GM10266 (cell line): ENCODE measurements around the gene NOS3.

Experiments
- DNase-seq: peaks from one replicate; pipeline ENCODE4 v3.0.0; 2012; ENCODE audit errors: extremely low spot score
- CTCF ChIP-seq: IDR thresholded peaks from 2 replicates; pipeline ENCODE4 v1.5.1; 2012; ENCODE audit warnings: mild to moderate bottlenecking, low read depth; ENCODE audit not compliant: control insufficient read depth, insufficient read depth; ENCODE audit errors: missing control alignments

Gene NOS3

DNA sequence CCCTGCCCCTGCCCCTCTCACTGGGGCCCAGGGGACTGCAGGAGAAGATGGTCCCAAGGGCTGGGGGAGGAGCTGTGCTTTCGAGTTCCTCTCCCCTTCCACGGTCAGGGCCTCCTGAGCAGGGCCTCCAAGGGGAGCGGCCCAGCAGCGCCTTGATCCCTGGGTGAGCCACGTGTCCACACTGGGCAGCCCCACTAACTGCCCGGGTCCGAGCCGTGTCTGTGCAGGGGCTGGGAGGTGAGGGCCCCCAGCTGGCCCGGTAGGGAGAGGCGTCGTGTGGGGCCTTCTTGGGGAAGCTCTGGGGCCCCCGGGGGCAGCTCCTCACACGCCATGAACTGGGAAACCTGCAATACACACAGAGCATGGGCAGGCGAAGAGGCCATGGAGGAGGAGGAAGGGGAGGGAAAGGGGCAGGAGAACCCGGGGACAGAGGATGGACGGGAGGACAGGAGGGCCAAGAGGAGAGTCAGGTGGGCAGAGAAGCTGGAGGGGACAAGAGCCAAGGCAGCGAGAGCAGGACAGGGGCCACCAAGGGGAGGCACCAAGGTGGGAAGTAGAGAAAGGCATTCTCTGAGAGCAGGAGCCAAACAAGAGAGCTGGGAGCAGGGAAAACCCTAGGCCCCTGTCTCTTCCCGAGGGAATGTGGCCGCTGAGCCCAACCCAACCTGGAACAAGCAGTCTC lies 45.5 kb upstream of the NOS3 start:
- no peak for DNase-seq
- no peak for TF ChIP-seq CTCF

GRCh38 chr7:150945853-150946420 lies 44.9 kb upstream of the NOS3 start:
- no peak for DNase-seq
- TF ChIP-seq CTCF, result no peak

GRCh38 chr7:150946421-150947240 lies 44.2 kb upstream of the NOS3 start:
- DNase-seq, result no peak
- TF ChIP-seq CTCF, result no peak

DNA sequence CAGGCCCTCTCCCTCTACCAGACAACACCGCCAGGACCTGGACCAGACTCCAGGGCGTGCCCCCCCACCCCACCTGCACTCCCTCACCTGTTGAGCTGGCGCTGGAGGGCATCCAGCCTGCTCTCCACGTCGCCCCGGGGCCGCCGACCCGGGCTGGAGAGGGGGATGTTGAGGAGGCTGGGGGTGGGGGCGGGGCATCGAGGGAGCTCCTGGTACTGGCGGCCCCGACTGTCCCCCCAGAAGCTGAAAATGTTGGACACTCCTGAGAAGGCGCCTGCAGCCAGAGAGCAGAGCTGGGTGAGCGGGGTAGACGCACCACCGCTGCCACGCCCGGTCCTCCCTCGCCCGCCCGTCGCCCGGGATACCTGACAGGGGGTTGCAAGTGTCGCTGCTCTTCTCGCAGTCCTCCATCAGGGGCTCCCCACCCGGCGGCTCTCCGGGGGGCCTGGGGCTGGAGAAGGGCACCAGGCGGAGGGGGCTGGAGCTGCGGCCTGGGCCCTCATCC lies 43.5 kb upstream of the NOS3 start:
- TF ChIP-seq CTCF, result no peak
- DNase-seq, result no peak

DNA sequence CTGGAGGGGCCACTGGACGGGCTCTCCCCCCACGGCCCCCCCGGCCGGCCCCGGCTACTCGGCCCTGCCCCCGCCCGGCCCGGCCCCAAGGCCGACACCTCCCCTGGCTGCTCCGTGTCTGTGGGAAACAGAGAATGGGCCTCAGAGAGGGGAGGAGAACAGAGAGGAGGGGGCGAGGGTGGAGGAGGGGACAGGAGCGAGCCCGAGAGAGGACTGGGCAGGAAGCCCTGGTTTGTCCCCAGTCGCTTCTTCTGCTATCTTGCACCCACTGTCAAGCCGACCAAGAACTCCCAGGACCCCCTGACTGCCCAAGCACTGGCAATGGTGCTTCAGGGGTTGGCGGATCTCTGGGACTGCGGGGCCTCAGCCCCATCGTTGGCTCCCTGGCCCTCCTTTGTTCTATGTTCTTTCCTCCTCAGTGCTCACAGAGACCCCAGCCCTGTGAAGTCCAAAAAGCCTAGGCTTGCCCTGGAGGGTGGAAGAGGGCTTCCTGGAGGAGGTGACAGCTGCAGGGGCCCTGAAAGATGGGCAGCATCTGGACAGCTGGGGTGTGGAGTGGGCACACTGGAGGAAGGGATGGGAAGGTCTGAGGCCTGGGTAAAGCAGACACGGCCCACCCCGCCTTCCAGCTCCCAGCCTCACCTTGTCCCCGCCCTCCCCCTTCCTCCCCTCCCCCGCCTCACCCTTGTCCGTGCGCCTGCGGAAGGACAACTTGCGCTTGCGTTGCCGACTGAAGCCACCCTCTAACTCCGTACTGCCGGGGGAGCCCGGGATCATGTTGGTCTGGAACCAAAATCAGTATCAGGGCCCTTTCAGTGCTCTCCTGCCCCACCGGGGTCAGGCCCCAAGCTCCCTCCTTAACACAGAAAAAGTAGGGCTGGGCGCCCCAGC lies 42.8 kb upstream of the NOS3 start:
- no peak for TF ChIP-seq CTCF

DNA sequence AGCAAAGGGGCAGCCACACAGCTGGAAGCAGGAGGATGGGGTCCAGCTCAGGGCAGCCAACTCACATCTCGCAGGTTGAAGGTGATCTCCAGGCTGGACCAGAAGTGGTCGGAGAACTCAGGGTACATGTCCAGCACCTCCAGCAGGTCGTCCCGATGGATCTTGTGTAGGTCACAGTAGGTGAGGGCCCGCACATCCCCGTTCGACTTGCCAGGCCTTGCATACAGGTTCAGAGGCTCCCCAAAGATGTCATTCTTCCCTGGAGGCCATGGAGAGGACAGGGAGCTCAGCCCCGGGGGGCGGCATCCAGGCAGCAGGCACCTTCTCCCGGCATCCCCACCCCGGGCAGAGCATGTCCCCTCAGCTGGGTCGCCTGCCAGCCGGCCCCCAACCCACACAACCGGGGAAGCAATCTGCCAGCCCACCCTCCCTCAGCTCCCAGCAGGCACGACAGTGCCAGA lies 42.0 kb upstream of the NOS3 start:
- no peak for TF ChIP-seq CTCF
- no peak for DNase-seq

More for the DNA sequence above, 42.8 kb upstream of the NOS3 start:
- no peak for DNase-seq
